Body of pancreas (tissue), 4 donors: ENCODE data around the gene SEPTIN5.

ENCODE experiments used
- CTCF ChIP-seq, 7 experiments: fragments of 450-650 bp in 4 of 7; fragments of 200-600 bp in 3 of 7; sonication (generic) in 3 of 7; IDR thresholded peaks; one replicate each; pipeline ENCODE4 v1.5.1; 2016 to 2019; ENCODE audit warnings: antibody characterized with exemption in 7 of 7
- POLR2A ChIP-seq, 3 donors: fragments of 450-650 bp; IDR thresholded peaks; one replicate each; pipeline ENCODE4 v1.6.1; 2016; ENCODE audit warnings: antibody characterized with exemption in 3 of 3, mild to moderate bottlenecking in 2 of 3

GRCh38 chr22:19735665-19736510, 21.6 kb downstream of the SEPTIN5 start:
- TF ChIP-seq CTCF (IDR thresholded peaks at IDR 0.05) = no peak
- TF ChIP-seq POLR2A (IDR thresholded peaks at IDR 0.05) = no peak
